Activated CD4-positive, alpha-beta T cell treated with anti-CD3 and anti-CD28 coated beads for 24 hours (primary cell): ENCODE data around the gene PRUNE1.

Experiments used
- DNase-seq, 2 donors: peaks; one replicate each; pipeline ENCODE4 v3.0.0-alpha.2; 2020; ENCODE audit warnings: low read depth in 2 of 2

PRUNE1 gene, protein sequence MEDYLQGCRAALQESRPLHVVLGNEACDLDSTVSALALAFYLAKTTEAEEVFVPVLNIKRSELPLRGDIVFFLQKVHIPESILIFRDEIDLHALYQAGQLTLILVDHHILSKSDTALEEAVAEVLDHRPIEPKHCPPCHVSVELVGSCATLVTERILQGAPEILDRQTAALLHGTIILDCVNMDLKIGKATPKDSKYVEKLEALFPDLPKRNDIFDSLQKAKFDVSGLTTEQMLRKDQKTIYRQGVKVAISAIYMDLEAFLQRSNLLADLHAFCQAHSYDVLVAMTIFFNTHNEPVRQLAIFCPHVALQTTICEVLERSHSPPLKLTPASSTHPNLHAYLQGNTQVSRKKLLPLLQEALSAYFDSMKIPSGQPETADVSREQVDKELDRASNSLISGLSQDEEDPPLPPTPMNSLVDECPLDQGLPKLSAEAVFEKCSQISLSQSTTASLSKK

DNA sequence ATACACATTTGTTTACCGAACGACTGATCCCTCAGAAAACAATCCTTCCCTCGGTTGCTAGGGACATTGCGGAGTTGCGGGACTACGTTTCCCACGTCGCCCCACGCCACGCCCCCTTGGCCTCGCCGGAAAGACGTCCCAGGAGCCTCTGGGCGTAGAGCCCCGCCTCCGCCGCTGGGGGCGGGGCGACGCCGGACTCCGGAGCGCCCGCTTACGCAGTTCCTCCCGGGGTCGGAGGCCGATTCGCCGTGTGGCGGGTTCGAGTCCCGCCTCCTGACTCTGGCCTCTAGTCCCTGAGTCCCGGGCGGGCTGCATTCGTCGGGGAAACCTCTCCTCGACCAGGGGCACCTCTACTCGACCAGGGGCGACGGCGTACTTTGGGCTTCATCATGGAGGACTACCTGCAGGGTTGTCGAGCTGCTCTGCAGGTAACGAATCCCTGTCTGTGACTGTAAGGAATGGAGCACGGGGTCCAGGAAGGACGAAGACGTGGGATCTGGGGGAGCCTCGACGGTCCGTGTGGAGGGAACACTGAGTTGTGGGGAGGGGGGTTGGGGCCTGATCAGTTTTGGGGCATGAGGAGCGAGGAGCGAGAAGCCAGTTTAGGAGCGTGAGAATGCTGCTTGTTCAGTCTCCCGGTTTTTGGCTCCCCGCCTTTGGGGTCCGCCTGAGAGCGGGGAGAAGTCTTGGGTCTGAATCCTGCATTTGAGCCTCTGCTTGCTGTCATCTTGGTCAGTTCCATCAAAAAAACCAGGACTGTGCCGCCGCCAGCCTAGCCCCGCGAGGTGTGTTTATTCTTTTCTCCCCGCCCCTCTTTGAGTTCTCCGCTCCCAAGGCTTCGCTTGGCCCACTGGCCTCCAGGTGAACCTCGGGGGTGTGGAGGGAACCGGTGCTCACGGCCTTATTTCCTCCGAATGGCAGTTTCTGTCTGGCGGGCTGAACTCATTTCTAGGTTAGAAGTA, at the start of gene PRUNE1:
TSS of gene PRUNE1 (plus strand) at position 206 of the 962 bp plus-strand sequence. CDS start at position 390, 184 bp downstream.
- DNase-seq, result peak; percentile 94 to 97

DNA sequence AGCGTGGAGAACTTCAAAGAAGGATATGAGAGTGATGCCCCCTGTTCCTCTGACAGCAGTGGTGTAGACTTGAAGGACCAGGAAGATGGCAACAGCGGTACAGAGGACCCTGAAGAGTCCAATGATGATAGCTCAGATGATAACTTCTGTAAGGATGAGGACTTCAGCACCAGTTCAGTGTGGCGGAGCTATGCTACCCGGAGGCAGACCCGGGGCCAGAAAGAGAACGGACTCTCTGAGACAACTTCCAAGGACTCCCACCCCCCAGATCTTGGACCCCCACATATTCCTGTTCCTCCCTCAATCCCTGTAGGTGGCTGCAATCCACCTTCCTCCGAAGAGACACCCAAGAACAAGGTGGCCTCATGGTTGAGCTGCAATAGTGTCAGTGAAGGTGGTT, 47.6 kb upstream of the PRUNE1 start:
- DNase-seq, result no peak

DNA sequence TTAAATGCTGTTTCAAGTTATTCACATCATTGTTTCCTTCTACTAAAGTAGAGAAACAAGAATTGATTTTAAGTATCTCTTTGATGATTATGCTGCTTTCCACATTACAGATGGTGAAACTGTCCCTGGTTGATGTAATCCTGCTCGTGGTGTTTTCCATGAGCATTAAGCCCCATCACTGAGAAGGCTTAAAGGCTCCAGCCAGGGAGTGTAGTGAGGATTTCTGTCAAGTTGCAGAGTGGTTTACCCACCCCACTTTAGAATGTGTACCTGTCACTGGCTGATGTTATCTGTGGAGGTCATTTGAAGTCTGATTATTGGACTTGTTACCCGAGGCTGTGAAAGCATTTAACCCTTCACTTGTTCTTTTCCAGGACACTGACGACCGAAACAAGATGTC, 46.5 kb upstream of the PRUNE1 start:
- no peak for DNase-seq

- DNase-seq, result no peak
These were observed 44.7 kb upstream of the PRUNE1 start for GRCh38 chr1:150963321-150964163.

DNA sequence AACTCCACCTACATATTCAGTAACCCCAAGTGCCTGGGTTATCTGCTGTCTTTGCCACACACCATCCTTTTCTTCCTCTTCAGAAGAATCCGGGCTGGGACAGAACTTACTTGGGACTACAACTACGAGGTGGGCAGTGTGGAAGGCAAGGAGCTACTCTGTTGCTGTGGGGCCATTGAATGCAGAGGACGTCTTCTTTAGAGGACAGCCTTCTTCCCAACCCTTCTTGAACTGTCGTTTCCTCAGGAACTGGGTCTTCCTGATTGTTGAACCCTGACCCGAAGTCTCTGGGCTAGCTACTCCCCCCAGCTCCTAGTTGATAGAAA, 44.1 kb upstream of the PRUNE1 start:
- no peak for DNase-seq

- DNase-seq, result no peak
These were observed 42.6 kb upstream of the PRUNE1 start for GRCh38 chr1:150965605-150966004.

GRCh38 chr1:150966011-150966410, 42.2 kb upstream of the PRUNE1 start:
- no peak for DNase-seq

- DNase-seq, result no peak
These were observed 40.3 kb upstream of the PRUNE1 start for GRCh38 chr1:150967936-150968335.

DNA sequence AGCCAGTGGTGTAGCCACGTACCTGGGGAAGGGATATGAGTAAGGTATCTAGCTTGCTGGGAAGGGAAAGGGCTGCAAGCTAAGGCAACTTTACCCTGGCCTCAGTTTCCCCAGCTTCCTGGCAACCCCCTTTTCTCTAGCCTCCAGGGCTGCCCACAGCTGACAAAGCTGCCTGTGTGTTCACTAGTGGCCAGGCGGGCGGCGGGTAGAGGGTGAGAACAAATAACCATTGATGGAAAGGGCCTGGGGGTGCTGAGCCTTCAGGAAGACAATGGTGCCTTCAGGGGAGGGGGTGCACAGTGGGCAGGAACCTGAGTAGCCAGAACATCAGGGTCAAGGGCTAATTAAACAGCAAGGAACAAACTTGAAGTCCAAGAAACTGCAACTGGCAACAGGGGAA, 39.8 kb upstream of the PRUNE1 start:
- no peak for DNase-seq

GRCh38 chr1:150969626-150970025, 38.6 kb upstream of the PRUNE1 start:
- no peak for DNase-seq

DNA sequence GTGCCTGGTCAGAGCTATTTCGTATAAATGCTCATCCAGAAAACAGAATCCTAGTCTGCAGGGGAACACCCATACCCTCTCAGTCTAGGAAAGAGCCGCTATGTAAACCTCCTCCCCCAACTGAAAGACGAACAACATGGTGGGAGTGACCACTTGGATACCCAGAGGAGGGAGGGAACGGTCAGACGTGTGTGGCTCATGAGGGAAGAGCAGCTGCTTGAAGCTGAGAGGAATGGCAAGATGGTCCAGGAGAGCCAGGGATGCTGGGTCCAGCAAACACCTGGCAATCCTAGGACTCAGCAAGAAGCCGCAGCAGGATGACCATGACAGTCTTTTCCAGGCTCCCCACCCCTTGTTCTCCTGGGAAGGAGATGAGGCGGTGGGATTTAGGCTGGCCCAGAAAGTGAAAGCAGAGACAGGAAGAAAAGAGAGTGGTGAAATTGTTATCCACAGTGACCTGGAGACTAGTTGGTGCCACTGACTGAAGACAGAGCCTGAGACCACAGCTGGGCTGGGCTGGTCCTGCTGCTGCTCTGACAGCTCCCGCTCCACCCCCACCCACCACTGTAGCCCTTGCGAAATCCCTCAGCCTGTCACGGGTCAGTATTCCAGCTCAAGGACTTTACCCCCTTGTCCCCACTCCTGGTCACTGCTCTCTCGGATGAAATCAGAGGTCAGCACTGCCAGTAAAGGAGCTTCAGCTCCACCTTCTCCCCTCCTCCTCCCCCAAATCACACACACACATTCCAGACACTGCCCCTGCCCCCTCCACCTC, 37.3 kb upstream of the PRUNE1 start:
- DNase-seq, result no peak

GRCh38 chr1:150971583-150972416, 36.4 kb upstream of the PRUNE1 start:
- no peak for DNase-seq

DNA sequence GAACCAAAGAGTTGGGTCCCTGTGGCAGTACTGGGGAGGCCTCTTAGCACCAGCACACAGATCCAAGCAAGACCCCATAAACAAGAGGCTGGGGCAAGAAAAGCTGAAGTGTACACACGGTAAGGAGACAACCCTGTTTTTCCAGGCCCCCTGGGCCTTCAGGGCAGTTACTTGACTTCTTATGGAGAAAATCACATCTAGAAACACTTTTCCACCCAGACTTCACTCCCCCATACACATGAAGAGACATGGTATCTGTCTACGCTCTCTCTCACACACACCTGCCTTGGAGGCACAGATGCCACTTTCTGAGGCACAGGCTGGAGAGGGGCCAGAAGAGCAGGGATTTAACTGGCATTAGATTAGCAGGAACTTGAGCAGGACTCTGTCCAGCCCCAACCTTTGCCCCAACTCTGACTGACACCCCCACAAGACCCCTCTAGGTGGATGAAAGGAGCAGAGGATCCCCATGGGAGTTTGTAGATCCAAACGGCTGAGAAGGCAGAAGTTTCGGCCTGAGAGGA, 35.8 kb upstream of the PRUNE1 start:
- DNase-seq, result no peak

- DNase-seq, result no peak
These were observed 34.9 kb upstream of the PRUNE1 start for GRCh38 chr1:150973258-150973835.

DNA sequence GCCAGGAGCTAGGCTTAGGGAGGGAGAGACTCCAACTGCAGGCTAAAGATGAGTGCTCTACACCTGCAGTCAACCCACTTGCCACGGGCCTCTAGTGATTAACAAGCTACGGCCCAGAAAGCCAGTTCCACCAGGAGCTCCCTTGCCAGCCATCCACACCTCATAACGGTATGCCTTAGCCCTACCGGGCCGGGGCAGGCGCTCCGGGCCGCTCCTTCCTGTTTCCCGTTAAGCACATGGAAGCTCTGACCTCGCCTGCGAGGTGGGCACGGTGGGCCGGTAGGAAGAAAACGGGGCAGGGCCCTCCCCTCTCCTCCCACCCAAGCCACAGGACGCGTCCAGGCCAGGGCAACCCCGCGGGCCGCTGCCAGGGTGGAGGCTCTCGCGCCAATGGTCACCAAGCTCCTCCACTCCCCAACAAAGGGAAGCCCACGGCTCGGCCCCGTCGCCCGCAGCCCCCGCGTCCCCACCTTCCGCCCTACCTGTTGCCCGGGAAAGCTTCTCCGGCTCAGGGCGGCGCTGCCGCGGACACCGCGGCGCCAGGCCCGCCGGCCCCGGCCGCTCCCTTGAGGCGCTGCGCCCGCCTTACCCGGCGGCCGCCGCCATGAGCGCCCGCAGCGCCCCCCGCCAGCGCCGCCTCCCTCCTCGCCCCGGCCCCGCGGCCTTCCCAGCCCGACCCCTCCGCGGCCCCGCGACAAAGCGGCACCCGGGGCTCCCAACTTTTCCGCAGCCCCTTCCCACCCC, 34.2 kb upstream of the PRUNE1 start:
- DNase-seq, result peak in 1 of 2 donors; percentile 38

DNA sequence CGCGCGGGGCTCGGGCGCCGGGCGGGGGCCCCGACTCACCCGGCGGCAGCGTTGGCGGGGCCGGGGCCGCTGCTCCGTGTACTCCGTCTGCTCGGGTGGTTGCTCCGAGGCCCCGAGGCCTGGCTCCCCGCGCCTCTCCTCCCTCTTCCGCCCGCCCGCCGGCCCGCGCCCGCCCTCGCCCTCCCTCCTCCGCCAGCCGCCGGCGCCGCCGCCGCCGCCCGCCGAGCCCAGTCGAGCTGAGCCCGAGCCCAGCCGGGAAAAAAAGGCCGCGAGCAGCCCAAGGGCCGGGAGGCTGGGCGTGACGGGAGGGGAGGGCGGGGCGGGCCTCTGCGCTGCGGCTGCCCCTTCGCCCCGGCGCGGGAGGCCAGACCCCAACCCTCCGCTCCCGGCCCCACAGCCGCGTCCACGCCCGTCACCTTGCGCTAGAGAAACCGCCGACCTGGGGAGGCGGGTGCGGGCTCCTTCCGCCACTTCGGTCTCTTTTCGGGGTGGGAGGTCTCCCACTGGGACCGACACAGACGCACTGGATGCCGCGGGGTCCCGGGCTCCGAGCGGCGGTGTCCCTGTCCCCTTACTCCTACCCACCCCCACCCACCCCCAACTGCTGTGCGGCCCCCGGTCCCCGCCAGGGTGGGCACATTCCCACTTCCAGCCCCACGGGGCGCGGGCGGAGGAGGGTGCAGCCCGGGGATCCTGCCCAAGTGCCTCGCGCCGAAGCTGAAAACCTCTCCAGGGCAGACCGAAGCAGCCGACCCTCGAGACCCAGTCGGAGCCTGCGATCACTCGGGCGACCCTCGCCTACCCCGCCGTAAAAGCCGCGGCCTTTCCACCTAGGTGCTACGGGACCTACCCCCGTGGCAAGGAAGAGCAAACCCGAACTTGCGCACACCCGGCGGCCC, 33.4 kb upstream of the PRUNE1 start, which contains the start of gene CERS2:
TSS of gene CERS2 (minus strand) at position 256 of the 899 bp plus-strand sequence. CDS start 5,745 bp downstream, outside the sequence.
- DNase-seq, result peak; percentile 48 to 50

- DNase-seq, result no peak
These were observed 31.8 kb upstream of the PRUNE1 start for GRCh38 chr1:150976401-150976821.
